CD4-positive, alpha-beta T cell treated with Interleukin-1 beta for 1 hour (primary cell): ENCODE data around the gene SEZ6L.

Experiments used
- DNase-seq, 2 donors: peaks; one replicate each; pipeline ENCODE4 v3.0.0-alpha.2; 2020 to 2022

Gene SEZ6L

DNA sequence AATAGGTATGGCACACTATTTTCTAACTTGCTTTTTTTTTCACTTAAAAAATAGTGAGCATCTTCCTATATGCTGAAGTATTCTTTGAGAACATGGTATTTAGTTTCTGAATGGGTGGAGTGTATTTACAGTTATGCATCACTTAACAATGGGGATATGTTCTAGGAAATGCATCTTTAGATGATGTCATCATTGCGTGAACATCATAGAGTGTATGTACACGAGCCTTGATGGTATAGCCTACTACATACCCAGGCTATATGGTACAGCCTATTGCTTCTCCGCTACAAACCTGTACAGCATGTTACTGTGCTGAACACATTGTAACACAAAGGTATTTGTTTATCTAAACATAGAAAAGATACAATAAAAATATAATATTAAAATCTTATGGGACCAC lies 135.5 kb downstream of the SEZ6L start:
- no peak for DNase-seq

DNA sequence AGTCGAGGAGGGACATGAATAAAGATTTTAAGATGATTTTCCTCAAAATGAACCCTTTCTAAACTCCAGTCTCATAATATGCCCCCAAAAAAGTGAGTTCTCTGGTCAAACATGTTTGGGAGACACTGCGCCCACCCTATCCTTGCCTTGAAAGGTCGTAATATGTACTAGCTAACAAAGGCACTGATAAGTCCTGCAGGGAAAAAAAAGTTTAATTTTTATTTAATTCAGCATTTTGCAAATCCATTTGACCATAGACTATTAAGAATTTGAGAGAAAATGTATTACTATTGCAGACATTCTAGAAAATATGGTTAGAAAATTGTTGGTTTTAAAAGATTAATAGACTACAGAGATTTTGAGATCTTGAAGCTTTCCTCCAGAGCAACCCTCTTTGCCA lies 139.2 kb downstream of the SEZ6L start:
- no peak for DNase-seq

DNA sequence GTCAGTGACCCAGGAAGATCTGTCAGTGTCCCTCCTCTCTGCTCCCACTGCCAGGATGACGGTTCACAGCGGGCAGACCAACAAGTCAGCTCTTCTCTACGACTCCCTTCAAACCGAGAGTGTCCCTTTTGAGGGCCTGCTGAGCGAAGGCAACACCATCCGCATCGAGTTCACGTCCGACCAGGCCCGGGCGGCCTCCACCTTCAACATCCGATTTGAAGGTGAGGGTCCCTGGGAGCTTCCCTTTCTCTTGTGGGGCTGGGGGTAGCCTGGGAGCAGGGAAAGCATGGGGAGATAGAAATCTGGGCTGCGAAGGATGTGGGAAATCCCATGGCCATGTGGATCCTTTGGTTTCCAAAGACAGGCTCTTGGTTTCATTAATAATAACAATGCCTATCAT lies 141.4 kb downstream of the SEZ6L start:
- no peak for DNase-seq

DNA sequence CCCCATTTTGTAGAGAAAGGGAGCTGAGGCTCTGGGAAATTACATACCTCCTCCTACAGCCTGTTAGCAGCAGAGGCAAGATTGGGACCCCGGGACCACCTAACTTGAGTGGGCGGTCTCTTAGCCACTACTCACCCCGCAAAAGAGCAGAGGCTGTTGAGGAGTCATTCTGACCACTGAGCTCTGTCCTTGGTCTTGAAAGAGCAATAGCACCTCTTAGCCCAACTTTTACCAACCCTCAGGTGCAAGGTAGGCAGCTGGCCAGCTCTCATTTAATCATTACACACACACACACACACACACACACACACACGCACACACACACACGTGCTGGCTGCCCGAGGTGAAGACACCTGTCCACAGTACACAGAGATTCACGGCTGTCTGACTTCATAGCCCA lies 144.0 kb downstream of the SEZ6L start:
- no peak for DNase-seq

DNA sequence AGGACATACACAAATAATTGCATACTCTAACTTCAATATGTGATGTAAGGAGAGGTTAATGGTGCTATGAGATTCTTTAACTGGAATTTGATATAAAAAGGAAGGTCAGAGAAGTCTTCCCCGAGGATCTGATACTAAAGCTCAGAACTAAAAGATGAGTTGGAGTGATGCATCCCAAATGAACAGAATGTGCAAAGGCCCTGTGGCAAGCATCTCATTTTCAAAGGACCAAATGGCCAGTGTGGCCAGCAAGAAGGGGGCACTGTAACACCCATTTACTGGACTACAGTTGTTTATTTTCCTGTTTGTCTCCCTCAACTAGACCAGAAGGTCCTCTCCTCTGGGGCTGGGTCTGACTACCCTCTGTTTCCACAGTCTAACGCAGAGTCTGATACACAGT lies 144.9 kb downstream of the SEZ6L start:
- DNase-seq = no peak

DNA sequence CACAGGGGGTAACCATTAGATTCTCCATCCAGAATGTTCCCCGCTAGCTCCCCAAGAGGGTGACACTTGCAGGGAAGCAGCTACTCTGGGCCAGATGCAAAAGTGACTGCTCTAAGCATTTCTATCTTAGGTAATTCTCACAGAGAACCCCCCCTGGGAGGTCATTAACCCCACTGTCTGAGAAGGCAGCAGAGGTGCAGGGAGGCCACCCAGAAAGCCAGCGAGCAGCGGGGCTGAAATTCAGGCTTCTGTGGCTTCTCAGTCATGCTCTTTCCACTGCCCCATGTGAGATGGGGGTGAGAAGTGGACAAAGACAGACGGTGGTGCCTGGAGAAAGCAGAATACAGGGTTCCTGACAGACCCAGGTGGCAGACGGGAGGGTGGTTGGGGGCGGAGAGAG lies 145.4 kb downstream of the SEZ6L start:
- no peak for DNase-seq

DNA sequence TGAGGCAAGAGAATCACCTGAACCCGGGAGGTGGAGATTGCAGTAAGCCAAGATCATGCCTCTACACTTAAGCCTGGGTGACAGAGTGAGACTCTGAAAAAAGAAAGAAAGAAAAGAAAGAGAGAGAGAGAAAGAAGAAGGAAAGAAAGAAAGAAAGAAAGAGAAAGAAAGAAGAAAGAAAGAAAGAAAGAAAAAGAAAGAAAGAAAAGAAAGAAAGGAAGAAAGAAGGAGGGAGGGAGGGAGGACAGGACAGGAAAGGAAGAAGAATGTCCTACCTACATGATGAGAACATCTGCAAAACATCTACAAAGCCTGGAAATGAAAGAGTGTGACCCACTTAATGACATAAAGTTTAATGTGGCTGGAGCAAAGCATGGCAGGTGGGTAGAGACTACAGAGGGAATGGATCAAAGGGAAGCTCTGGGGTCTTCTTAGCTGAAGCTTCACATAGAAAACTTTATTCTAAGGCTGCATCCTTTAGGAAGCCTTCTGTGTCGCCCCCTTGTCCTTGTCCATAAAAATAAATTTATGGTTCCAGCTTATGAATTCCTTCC lies 147.5 kb downstream of the SEZ6L start:
- DNase-seq = no peak

DNA sequence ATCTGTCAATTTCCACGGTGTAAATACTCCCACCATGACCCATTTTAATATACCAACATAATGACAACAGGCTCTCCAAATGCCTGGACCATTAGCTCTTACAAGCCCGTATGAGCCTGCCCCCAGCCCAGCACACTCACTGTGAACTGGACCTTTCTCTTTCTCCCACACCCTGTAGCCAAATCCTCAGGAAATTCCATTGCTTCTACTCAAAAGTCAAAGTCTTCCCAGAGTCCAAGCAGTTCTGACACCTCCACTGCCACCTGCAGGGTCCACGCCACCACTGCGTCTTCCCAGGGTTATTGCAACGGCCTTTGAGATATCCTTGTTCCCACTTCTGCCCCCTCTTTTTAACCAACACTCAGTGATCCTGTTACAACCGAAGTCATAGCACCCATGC lies 149.7 kb downstream of the SEZ6L start:
- no peak for DNase-seq

DNA sequence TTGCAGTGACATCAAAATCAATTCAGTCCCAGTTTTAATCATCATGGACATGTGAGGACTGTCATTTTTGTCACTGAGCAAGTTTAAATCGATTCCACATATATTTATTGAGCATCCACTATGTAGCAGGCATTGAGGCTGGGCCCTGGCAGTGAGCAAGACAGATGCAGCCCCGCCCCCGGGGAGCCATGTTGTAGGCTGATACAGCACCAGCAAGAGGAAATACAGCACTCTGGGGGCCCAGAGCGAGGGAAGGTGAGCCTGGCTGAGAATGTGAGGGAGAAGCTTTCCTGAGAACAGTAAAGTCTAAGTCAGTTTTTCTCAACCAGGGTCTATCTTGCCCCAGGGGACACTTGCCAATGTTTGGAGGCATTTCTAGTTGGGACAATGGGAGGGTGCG lies 151.2 kb downstream of the SEZ6L start:
- DNase-seq = no peak

DNA sequence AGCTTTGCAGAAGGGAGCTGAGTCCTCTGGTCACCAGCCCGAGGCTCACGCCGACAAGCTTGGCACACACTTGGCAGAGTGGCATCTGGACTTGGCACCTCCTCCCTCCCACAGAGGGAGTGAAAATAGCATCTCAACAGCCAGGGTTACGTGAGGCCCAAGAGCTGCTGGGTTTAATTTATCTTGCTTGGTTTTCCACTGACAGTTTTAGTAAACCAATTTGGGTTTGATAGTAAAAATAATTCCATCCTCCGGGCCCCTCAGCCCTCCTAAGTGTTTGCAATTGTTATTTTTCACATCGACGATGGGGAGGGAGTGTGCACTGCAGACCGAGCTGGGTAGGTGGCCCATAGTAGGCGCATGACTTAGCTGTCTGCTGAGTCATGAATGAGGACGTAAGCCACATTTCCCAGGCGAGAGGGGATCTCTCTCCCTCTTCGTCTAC lies 152.2 kb downstream of the SEZ6L start:
- no peak for DNase-seq

DNA sequence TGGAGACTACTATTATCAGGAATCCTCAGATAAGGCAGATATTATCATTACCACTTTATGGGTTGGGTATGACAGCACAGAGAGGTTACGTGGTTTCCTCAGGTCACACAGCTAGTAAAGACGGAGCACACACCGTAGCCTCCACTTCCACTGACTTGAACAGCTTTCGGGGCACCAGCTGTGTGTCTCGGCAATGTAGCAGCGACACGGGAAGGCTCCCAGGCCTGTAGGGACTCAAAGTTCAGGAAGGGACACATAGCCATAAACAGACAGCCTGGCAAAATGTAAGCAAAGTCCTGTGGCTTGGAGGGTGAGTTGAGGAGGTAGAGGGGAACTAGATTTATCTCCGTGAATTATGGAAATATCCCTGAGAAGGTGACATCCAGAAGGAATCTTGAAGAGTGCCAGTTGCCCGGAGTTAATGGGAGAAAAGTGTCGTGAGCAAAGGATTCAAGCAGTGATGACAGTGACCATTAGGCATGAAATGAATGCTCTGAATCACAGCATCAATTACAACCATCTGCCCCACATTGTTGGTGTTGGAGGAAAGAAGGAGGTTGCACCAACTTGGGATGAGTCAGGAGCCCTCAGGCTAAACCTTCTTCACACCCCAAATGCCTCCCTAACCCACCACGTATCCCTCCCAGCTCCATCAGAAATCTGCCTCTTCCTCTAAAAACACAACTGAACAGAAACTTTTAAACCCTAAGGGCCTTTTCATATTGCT lies 153.1 kb downstream of the SEZ6L start:
- DNase-seq = no peak

DNA sequence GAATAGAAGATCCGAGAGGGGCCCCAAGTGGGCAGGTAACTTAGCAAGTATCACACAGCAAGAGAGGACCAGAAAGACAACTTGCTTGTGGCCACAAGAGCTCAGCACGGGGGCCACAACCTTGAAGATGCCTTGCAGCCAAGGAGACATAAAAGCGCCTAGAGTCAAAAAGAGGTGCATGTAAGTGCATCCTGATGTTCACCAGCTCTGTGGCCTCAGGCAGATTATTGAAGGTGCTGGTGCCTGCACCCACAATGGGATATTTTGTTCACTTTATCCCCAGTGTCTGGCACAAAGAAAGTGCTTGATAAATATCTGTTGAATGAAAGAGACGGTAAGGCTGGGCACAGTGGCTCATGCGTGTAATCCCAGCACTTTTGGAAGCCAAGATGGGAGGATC lies 153.8 kb downstream of the SEZ6L start:
- DNase-seq = no peak

DNA sequence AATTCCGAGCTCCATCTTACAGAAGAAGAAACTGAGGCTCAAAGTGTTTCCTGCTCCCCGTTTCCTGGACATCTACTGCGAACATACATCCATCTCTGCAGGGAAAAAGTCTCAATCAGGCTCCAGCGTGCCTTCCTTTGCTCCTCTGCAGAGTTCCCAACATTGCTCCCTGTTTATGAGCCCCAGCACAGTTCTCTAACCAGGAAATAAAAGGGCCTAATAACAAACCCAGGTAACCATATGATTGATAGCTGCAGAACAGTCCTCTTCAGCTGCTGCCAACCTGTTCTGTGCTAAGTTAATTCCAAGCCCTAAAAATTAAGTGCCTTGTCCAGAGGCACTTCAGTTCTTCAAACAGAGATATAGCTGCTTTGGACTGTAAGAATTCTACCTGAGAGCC lies 154.9 kb downstream of the SEZ6L start:
- DNase-seq = no peak

DNA sequence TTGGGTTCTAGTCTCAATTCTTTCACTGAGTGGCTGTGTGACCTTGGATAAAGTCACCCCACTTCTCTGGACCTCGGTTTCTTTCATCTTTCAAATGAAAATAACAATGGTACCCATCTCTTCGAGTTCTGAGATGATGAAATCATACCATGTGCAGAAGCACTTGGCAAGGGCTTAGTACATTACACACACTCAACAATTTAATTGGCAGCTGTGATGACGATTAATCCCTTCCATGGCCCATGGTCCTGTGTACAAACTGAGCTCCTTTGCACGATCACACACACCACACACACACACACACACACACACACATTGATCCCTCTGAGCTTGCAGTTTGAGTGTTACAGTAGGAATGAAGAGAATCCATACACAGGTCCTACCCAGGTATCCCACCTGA lies 156.4 kb downstream of the SEZ6L start:
- no peak for DNase-seq

DNA sequence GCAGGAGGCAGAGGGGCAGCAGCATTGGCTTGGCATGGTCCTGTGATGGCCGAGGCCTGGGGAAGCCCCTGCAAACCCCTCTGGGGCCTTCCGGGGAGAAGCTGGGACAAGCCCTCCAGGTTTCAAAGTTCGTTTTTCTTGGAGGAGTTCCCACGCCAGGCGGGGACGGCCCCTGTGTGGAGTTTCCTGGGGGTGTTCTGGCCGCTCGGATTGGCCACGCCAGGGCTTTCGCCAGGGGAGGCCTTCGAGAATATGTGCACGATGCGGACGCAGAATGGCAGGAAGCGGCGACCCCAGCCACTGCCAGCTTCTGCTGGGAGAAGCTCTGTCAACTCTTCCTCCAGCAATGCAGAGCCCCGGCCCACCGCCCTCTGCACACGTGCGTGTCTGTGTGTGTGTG lies 157.5 kb downstream of the SEZ6L start:
- no peak for DNase-seq

DNA sequence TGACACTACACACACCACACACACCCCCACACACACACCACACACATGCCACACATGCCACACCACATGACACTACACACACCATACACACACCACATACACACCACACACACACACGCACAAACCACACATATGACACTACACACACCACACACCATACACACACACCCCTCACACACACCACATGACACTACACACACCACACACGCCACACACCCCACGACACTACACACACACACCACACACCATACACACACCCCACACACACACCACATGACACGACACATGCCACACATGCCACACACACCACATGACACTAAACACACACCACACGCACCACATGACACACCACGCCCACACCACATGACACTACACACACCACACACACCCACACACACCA lies 158.0 kb downstream of the SEZ6L start:
- DNase-seq = no peak

DNA sequence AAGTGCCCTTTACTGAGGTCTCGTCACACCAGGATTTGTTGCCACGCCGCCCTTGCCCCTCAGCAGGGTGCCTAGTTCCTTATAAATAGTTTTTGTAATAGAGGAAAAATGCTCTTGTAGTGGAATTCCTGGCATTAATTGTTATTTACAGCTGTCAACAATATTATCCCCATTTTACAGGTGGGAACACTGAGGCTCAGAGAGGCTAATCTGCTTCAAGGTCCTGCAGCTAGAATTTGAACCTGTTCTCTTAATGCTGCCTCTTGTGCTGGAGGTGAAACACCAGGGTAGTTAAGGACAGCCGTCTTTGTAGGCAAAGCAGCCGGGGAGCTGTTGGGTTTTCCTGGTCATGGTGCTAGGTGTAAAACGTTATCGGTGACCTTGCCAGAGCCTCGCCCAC lies 159.0 kb downstream of the SEZ6L start:
- no peak for DNase-seq

DNA sequence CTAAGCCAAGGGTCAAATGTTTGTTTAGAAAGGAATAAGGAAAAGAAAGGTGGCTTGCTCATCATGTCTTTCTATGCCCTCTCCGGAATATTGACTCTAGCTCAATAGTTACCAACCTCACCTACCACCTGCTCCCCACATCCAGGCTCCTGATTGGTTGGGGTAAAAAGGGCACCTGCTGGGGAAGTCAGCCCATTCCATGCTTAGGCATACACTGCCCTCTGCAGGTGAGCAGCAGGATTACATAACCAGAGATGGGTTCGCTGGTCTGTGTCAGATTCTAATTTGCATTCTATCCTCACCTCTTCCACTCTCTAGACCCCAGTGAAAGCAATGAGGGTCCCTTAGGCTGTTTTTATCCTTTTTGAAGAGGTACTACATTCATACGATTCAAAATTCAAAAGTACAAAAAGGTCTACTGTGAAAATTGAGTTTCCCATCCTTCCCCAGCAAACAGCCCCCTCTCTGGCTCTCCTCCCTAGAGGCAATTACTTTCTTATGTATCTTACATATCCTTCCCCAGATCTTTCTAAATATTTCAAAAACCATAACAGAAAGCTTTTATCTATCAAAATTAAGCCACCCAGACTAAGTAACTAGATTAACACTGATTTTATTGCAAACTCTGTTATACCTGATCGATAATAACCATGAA lies 161.8 kb downstream of the SEZ6L start:
- DNase-seq = peak; percentile 44 to 58

DNA sequence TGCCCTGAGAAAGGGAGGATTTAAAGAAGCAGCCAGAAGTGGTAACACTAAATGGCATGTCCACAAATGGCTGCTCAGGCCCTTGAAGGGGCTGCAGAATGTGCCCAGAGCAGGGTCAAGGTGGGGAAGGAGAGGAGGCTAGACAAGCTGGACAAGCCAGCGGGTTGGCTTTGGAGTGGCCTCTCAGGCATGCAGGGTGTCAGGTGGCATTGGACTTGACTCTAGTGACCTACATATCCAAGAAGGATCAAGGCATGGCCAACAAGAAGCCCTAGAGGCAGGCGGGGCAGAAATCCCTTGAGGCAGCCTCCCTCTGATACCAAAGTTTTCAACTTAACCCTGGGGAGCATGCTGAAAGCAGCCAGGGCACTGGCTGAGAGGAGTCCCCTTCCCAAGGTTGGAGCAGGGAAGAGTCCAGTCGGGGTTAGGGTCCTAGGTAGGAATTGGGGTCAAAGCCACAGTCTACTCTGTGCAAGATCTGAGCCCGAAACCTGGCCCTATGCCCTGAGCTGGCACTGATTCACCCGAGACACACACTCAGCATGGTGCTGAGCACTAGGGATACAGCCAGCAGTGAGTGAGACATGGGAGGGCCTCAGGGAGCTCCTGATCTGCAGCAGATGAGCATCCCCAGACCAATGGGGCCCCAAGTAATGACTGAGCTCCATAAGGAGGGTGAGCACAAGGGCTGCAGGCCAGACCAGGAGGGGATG lies 164.0 kb downstream of the SEZ6L start:
- no peak for DNase-seq

DNA sequence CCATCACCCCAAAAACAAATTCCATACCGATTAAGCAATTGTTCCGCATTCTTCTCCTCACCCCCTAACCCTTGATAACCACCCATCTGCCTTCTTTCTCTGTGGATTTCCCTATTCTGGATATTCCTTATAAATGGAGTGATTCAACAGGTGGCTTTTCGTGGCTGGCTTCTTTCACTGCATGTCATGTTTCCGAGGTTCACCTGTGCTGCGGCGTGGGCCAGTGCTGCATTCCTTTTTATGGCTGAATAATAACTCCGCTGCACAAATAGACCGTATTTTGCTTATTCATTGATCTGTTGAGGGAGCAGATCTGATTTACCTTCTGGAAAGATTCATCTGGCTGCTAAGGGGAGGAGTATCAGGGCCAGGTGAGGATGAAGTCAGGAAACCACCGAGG lies 165.0 kb downstream of the SEZ6L start:
- DNase-seq = no peak

DNA sequence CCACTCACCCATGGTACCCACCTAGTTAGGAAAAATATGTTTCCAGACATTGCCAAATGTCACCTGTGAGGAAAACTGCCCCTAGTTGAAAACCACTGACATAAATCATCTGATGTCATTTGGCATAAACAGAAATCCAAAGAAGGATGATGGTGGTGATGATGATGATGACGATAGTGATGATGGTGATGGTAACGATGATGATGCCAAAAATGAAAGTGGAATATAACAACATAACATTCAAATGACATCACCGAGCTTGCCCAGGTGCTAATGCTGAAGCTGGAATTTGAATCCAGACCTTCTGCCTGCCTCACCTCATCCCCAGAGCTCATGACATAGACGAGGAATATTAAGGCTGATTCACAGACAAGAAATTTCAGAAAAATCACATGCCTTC lies 167.5 kb downstream of the SEZ6L start:
- DNase-seq = no peak

DNA sequence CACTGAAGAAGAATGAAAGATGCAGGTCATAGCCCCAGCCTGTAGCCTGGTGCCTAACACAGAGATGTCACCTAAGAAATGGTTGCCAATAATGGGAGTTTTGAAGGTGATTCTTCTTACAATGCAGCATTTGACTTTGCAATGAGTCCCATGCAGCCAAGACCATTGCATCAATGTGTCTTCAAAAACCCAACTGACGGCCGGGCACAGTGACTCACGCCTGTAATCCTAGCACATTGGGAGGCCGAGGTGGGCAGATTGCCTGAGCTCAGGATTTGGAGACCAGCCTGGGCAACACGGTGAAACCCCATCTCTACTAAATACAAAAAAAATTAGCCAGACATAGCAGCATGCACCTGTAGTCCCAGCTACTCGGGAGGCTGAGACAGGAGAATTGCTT lies 170.5 kb downstream of the SEZ6L start:
- no peak for DNase-seq

DNA sequence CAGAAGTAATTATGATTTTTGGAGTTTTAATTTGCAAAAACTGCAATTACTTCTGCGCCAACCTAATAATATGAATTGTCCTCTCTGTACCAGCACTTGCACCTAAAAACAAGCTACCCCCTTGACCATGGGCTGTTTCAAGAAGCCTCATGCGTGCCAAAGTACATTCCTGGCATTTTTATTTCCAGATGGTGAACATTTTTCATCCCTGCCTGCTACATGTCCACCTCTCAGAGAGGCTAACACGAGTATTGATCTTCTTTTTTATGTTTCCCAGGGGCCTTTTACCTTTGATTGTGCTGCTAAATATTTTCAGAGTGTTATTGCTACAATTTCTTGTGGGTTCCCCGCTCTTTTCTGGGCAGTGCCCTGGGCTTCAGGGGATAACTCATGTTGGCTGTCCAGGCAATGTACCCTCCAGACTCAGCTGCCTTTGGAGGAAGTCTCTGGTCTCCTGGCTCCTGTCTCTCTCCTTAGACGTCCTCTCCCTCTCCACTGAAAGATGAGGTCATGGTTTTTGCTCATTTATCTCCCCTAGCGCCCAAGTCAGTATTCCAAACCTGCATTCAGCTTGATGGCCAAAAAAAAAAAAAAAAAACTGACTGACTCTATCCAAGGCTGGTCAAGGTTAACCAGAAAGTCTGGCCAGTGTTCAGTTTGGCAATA lies 173.6 kb downstream of the SEZ6L start:
- no peak for DNase-seq
